Activated CD4-positive, alpha-beta memory T cell treated with anti-CD3 and anti-CD28 coated beads, Interleukin-2, amount 10 ng/mL, durations not matched to agents 7 days and 5 days (primary cell): Measurements from ENCODE around the gene SHISA4. TPM values are rescaled to one million over a fixed set of nuclear protein-coding genes. Genes with fewer than 3 reads are reported as not detected.

ENCODE experiments used
- CTCF ChIA-PET: fragments of 350-600 bp; sonication (Branson Sonifier 250); formaldehyde crosslinking; loops from one replicate; lab custom pipeline; 2021; ENCODE audit warnings: antibody characterized with exemption, inconsistent platforms; lab: Charles Lee
- POLR2A ChIA-PET: fragments of 350-600 bp; sonication (Branson Sonifier 250); formaldehyde crosslinking; loops from one replicate; lab custom pipeline; 2021; ENCODE audit warnings: antibody characterized with exemption; lab: Charles Lee
- DNase-seq: peaks from one replicate; pipeline ENCODE4 v3.0.0-alpha.2; 2020
- H3K27ac Mint-ChIP-seq: one replicate; pipeline ENCODE4 v1.8.0; 2021; ENCODE audit warnings: mild to moderate bottlenecking, mixed read lengths
- H3K27me3 Mint-ChIP-seq: one replicate; pipeline ENCODE4 v1.8.0; 2021; ENCODE audit warnings: mixed read lengths
- H3K36me3 Mint-ChIP-seq: one replicate; pipeline ENCODE4 v1.8.0; 2021; ENCODE audit warnings: low read depth, mixed read lengths
- H3K4me1 Mint-ChIP-seq: one replicate; pipeline ENCODE4 v1.8.0; 2021; ENCODE audit warnings: mixed read lengths
- H3K4me3 Mint-ChIP-seq: one replicate; pipeline ENCODE4 v1.8.0; 2021; ENCODE audit warnings: mild to moderate bottlenecking, mixed read lengths
- H3K9me3 Mint-ChIP-seq: one replicate; pipeline ENCODE4 v1.8.0; 2021; ENCODE audit warnings: mixed read lengths
- total RNA-seq, 2 experiments: library from RNA; stranded (reverse); gene quantifications; one replicate each; pipeline ENCODE4 v1.2.3, GENCODE V29; 2021

The SHISA4 gene
- total RNA-seq, 2 experiments from 2014 or later = 0.55 to 0.81 TPM

- no peaks in the 10 kb centered on the region for H3K9me3 Mint-ChIP-seq
- DNase-seq = no peak
These were observed 15.9 kb downstream of the SHISA4 start for GRCh38 chr1:201904579-201904978.

GRCh38 chr1:201905234-201905890 is 16.7 kb downstream of the SHISA4 start:
- Mint-ChIP-seq H3K27ac (no peak overlapping the region), H3K9me3 (no peaks in the 10 kb centered on the region), H3K4me3 (no peak overlapping the region), H3K36me3 (no peaks in the 10 kb centered on the region), H3K4me1 (peaks cover 6% of the 10 kb centered on the region), H3K27me3 (peaks cover 9% of the 10 kb centered on the region)
- ChIA-PET CTCF (interaction anchor here (1.1 to 5.0 kb wide), 3 partner anchors 9 to 10 kb away, joined by 3 to 24 read pairs (median 4); no protein-coding TSS in a partner anchor), POLR2A (interaction anchor here (0.5 kb wide), 1 partner anchor 40 kb away, joined by 3 read pairs; no protein-coding TSS in a partner anchor)
- DNase-seq = no peak

More at GRCh38 chr1:201904579-201904978, 15.9 kb downstream of the SHISA4 start:
- ChIA-PET CTCF (interaction anchor here (1.1 to 1.3 kb wide), 2 partner anchors 9 to 10 kb away, joined by 3 to 4 read pairs; no protein-coding TSS in a partner anchor), POLR2A (no interaction called here)
- H3K4me3 Mint-ChIP-seq = no peak overlapping the region
- no peak overlapping the region for H3K27ac Mint-ChIP-seq
- H3K36me3 Mint-ChIP-seq = no peaks in the 10 kb centered on the region
- H3K4me1 Mint-ChIP-seq = peaks cover 6% of the 10 kb centered on the region
- H3K27me3 Mint-ChIP-seq = peaks cover 10% of the 10 kb centered on the region

DNA sequence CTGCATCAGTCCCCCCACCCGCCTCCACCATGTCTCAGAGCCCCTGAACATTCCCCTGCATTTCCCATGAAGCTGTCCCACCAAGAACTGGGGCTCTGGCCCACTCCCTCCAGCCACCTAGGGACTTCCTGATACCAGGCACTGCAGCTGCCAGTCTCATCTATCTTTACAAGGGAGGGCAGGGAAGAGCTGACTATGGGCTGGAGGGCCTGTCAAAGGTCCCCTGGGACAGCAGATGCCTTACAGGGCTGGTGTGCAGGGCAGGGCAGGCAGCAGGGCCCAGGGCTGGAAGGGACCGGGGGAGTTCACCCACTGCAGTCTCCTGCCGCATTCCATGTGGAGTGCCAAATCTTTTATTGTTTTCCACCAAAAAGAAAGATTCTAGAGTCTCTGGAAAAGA is 17.6 kb downstream of the SHISA4 start:
- no peak for DNase-seq
- ChIA-PET POLR2A (no interaction called here), CTCF (interaction anchor here (5.0 kb wide), 1 partner anchor 11 kb away, joined by 24 read pairs; no protein-coding TSS in a partner anchor)
- Mint-ChIP-seq H3K4me1 (peaks cover 6% of the 10 kb centered on the region), H3K4me3 (no peak overlapping the region), H3K27me3 (peaks cover 7% of the 10 kb centered on the region), H3K27ac (no peak overlapping the region), H3K9me3 (no peaks in the 10 kb centered on the region), H3K36me3 (no peaks in the 10 kb centered on the region)

DNA sequence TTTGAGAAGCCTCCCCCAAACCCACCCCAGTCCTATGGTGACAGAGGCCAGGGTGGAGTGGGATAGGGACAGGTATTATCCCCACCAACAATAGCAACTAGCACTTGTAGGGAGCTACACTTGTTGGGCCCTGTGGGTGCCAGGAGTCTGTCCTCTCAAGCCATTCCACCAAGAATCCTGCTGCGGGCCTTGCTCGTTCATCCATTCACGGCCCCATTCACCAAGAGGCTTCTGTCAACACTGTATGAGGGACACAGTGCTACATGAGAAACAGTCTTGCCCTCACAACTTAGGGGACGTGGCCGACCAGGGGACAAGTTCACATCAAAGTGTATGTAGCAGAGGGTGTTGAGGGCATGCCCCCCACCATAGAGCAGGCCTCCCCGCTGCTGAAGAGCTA is 18.9 kb downstream of the SHISA4 start:
- DNase-seq = no peak
- peaks cover 6% of the 10 kb centered on the region for H3K4me1 Mint-ChIP-seq
- H3K4me3 Mint-ChIP-seq = no peak overlapping the region
- POLR2A ChIA-PET = no interaction called here
- CTCF ChIA-PET = interaction anchor here (0.9 to 5.0 kb wide), 2 partner anchors 12 to 92 kb away, joined by 3 to 24 read pairs; no protein-coding TSS in a partner anchor
- H3K27me3 Mint-ChIP-seq = peaks cover 7% of the 10 kb centered on the region
- no peaks in the 10 kb centered on the region for H3K9me3 Mint-ChIP-seq
- no peak overlapping the region for H3K27ac Mint-ChIP-seq
- H3K36me3 Mint-ChIP-seq = no peaks in the 10 kb centered on the region

DNA sequence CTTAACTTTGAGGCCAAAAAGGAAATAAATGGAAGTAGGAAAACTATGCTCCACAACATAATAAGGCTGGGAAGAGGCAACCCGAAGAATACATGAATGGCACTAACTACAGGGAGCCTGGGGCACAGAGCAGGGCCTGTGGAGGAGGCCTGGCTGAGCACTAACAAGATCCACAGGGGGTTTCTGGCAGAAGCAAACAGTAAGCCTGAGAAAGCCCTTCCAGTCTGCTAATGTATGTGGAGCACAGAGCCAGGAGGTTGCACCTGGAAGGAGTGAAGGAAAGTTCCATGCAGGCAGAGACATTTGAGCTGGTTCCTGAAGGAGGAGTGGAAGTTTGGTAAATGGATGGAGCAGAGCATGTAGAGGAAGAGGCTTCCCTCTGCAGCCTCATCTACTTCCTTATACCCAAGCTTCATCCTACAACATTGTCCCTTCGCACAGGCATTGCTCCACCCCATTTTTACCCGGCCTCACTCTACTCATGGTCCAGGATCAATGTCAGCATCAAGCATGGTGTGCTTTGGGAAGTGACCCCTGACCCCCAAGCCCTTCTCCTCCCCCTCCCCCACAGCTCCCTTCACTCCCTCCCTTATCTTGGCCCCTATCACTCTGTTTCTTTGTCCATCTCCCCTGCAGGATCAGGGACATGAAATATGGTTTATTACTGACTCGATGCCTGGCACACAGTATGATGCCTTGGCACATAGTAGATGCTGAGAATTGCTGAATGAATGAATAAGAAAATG is 23.3 kb downstream of the SHISA4 start:
- Mint-ChIP-seq H3K9me3 (no peaks in the 10 kb centered on the region), H3K27ac (no peak overlapping the region), H3K4me1 (no peaks in the 10 kb centered on the region), H3K27me3 (peaks cover 15% of the 10 kb centered on the region), H3K36me3 (no peaks in the 10 kb centered on the region), H3K4me3 (no peak overlapping the region)
- DNase-seq = no peak
- CTCF ChIA-PET = interaction anchor here (0.9 kb wide), 1 partner anchor 16 kb away, joined by 4 read pairs; no protein-coding TSS in a partner anchor
- POLR2A ChIA-PET = no interaction called here

GRCh38 chr1:201912832-201913231 is 24.1 kb downstream of the SHISA4 start:
- no peak for DNase-seq
- no peaks in the 10 kb centered on the region for H3K9me3 Mint-ChIP-seq
- H3K27ac Mint-ChIP-seq = no peak overlapping the region
- no peak overlapping the region for H3K4me3 Mint-ChIP-seq
- peaks cover 16% of the 10 kb centered on the region for H3K27me3 Mint-ChIP-seq
- CTCF ChIA-PET = interaction anchor here (0.9 to 1.5 kb wide), 2 partner anchors 14 to 17 kb away, joined by 3 to 8 read pairs; no protein-coding TSS in a partner anchor
- POLR2A ChIA-PET = no interaction called here
- no peaks in the 10 kb centered on the region for H3K4me1 Mint-ChIP-seq
- H3K36me3 Mint-ChIP-seq = no peaks in the 10 kb centered on the region

DNA sequence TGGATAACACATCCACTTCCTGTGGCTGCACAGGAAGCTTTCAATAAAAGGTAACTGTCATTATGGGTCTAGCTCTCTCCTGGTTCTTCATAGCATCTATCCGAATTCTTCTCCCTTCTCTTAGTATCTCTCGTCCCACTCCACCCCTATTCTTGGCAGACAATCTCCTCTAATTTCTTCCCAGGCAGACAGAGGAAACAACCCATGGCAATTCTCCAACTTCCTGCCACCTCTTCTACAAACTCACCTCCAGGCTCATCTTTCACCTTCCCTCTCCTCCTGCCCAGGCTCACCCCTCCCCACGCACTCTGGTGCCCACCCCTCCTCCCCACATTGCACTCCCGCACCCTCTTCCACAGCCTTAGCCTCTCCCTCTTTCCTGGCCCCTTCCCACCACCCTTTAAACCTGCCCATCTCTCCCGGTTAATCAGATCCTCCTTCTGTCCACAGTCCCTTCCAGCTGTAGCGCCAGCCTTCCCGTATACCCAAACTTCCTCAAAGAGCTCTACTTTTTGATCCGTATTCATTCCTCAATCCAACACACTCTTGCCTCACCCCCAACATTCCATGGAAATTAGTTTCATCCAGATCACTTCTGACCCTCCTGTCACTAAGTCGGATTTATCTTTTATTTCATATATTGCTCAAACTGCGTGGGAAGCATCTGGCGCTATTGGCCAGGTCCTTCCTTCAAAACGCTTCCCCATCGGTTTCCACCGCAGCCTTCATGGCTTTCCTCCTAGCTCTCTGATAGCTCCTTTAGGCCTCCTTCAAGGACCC is 25.9 kb downstream of the SHISA4 start:
- H3K27me3 Mint-ChIP-seq = peaks cover 26% of the 10 kb centered on the region

DNA sequence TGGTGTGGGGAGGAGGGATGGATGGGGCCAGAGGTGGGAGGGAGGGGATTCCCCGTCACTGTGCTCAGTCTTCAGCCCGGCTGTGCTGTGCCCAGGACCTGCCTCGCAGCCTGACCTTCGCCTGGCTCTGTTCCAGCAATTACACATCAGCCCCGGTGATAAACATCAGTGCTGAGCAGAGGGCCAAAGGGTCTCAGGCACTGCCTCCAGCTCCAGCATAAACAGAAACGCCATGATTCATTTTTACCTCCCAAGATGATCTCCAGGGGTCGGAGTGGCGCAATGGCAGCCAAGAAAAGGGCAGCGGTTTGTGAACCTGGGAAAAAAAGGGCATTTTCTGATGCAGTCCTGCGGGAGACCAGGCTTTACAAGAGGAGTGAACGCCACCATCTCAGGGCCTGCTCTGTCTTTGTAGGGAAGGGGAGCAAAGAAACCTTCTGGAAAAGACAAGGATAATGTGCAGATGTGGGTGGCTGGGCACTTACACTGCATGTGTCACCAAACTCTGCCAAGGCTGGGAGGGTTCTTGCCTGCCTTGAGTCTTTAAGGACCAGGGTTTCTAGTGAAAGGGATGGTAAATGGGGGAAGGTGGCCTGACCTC is 28.1 kb downstream of the SHISA4 start:
- Mint-ChIP-seq H3K4me3 (no peak overlapping the region), H3K27me3 (peaks cover 25% of the 10 kb centered on the region), H3K36me3 (no peaks in the 10 kb centered on the region), H3K4me1 (no peaks in the 10 kb centered on the region), H3K27ac (no peak overlapping the region), H3K9me3 (no peaks in the 10 kb centered on the region)
- no peak for DNase-seq
- POLR2A ChIA-PET = no interaction called here
- CTCF ChIA-PET = interaction anchor here (0.8 kb wide), 1 partner anchor 21 kb away, joined by 4 read pairs; no protein-coding TSS in a partner anchor

More for the DNA sequence above, 25.9 kb downstream of the SHISA4 start:
- H3K4me1 Mint-ChIP-seq = no peaks in the 10 kb centered on the region
- H3K27ac Mint-ChIP-seq = no peak overlapping the region
- H3K4me3 Mint-ChIP-seq = no peak overlapping the region
- CTCF ChIA-PET = no interaction called here
- no peaks in the 10 kb centered on the region for H3K9me3 Mint-ChIP-seq
- no peak for DNase-seq
- POLR2A ChIA-PET = no interaction called here
- no peaks in the 10 kb centered on the region for H3K36me3 Mint-ChIP-seq

DNA sequence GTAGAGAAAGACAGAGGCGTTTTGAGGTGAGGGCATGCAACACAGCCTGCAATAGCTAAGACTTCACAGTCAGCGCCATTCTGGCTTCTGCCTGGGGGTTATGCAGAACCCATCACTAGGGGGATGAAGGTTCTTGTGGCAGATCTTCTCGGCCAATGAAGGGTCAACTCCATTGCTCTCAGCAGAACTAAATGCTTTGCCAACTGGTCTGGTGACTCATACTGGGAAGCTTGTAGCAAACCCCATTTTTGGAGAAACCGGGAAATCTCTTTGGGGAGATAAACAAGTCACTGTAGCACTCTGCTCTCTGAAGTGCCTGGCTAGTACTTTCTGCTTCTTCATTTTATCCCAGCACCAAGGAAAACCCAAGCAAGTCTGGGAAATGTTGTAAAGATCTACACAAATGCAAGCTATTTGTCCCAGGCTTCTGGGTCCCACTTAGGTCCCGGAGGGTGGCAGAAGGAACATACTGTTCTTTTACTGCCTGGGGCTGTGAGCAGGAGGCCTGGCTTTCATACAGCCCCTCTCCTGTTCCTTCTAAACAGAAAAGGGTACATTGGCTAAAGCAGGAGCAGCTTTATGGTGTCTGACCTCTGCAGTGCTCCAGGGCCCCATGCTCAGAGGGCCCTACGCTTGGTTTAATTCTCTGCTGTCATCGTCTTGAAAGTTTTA is 28.8 kb downstream of the SHISA4 start:
- POLR2A ChIA-PET = no interaction called here

GRCh38 chr1:201918343-201918742 is 29.6 kb downstream of the SHISA4 start:
- ChIA-PET POLR2A (no interaction called here), CTCF (no interaction called here)
- DNase-seq = no peak
- Mint-ChIP-seq H3K27ac (no peak overlapping the region), H3K4me3 (no peak overlapping the region), H3K27me3 (peaks cover 31% of the 10 kb centered on the region), H3K4me1 (no peaks in the 10 kb centered on the region), H3K9me3 (no peaks in the 10 kb centered on the region), H3K36me3 (no peaks in the 10 kb centered on the region)

More for the DNA sequence above, 28.8 kb downstream of the SHISA4 start:
- CTCF ChIA-PET = interaction anchor here (0.8 kb wide), 1 partner anchor 21 kb away, joined by 3 read pairs; no protein-coding TSS in a partner anchor
- H3K27ac Mint-ChIP-seq = no peak overlapping the region
- no peaks in the 10 kb centered on the region for H3K36me3 Mint-ChIP-seq
- no peaks in the 10 kb centered on the region for H3K4me1 Mint-ChIP-seq
- no peaks in the 10 kb centered on the region for H3K9me3 Mint-ChIP-seq
- no peak for DNase-seq
- no peak overlapping the region for H3K4me3 Mint-ChIP-seq
- peaks cover 31% of the 10 kb centered on the region for H3K27me3 Mint-ChIP-seq

- Mint-ChIP-seq H3K9me3 (no peaks in the 10 kb centered on the region), H3K36me3 (no peaks in the 10 kb centered on the region), H3K4me3 (no peak overlapping the region), H3K4me1 (no peaks in the 10 kb centered on the region), H3K27ac (no peak overlapping the region), H3K27me3 (peaks cover 26% of the 10 kb centered on the region)
- no peak for DNase-seq
- POLR2A ChIA-PET = no interaction called here
- CTCF ChIA-PET = interaction anchor here (1.2 kb wide), 1 partner anchor 26 kb away, joined by 3 read pairs; no protein-coding TSS in a partner anchor
These were observed 33.4 kb downstream of the SHISA4 start for GRCh38 chr1:201921952-201922558.
